HepG2 (cell line): ENCODE measurements around the gene CAMKMT. TPM values are rescaled to one million over a fixed set of nuclear protein-coding genes. Genes with fewer than 3 reads are reported as not detected.

Experiments
- ATAC-seq: fragments of 200-7000 bp; cut with Tn5 transposase; 3 replicates; pipeline ENCODE4 v1.9.1; 2020; ENCODE audit warnings: mild to moderate bottlenecking, moderate library complexity
- BruUV-seq: library from RNA; stranded (reverse); fragments of 400-500 nt; replicated peaks from 2 replicates; lab custom pipeline; 2021; lab: Mats Ljungman, UMichigan
- CTCF ChIA-PET: fragments of 300-600 bp; formaldehyde crosslinking; extraction: SDS; loops from one replicate; lab custom pipeline; 2021; ENCODE audit warnings: low total read pairs, inconsistent platforms, low intra/inter-chr PET ratio; lab: Yijun Ruan, JAX
- POLR2A ChIA-PET: fragments of 350-600 bp; sonication (Branson Sonifier 250); formaldehyde crosslinking; loops from one replicate; lab custom pipeline; 2020; ENCODE audit warnings: antibody characterized with exemption, inconsistent platforms; lab: Yijun Ruan, JAX
- DNase-seq: peaks from one replicate; pipeline ENCODE4 v3.0.0-alpha.2; 2015; ENCODE audit warnings: low spot score
- FAIRE-seq: peaks from 3 replicates; lab custom pipeline; 2011; peaks lifted over from hg19 to GRCh38; lab: Jason Lieb, UNC
- H2AFZ ChIP-seq: one replicate; pipeline ENCODE4 v1.6.1; 2011; ENCODE audit warnings: low read length, inconsistent platforms
- H3K27ac ChIP-seq: fragments of 300-600 bp; 3 replicates; pipeline ENCODE4 v1.8.0; 2011; ENCODE audit warnings: mixed run types, mild to moderate bottlenecking, mixed read lengths, low read length, inconsistent platforms; ENCODE audit not compliant: insufficient read depth; ENCODE audit errors: extremely low read length
- H3K27me3 ChIP-seq, 2 experiments: fragments of 200-600 bp in 1 of 2; 2 replicates in 1 of 2; 3 replicates in 1 of 2; pipeline versions ENCODE4 v1.6.0 to v1.8.0; 2011; ENCODE audit warnings: low read length in 2 of 2, mild to moderate bottlenecking in 2 of 2, moderate library complexity in 2 of 2, inconsistent platforms in 1 of 2; ENCODE audit not compliant: insufficient read depth in 2 of 2, control insufficient read depth in 1 of 2
- H3K36me3 ChIP-seq, 2 experiments: fragments of 200-600 bp in 1 of 2; replicated peaks in 1 of 2; 2 replicates in 1 of 2; 3 replicates in 1 of 2; pipeline versions ENCODE4 v1.5.1 to v1.8.0; 2011; ENCODE audit warnings: low read length in 2 of 2, inconsistent platforms in 1 of 2; ENCODE audit not compliant: insufficient read depth in 2 of 2, control insufficient read depth in 1 of 2
- H3K4me1 ChIP-seq: 2 replicates; pipeline ENCODE4 v1.5.1; 2012; ENCODE audit warnings: low read length, inconsistent platforms; ENCODE audit not compliant: insufficient read depth
- H3K4me2 ChIP-seq: 2 replicates; pipeline ENCODE4 v1.6.0; 2011; ENCODE audit warnings: low read depth, low read length, inconsistent platforms
- H3K4me3 ChIP-seq, 3 experiments: fragments of 200-600 bp in 1 of 3; sonication (generic), shearing (Covaris generic) in 1 of 3; replicated peaks in 1 of 3; 2 replicates each; pipeline ENCODE4 v1.5.1; 2011 to 2016; ENCODE audit warnings: low read length in 3 of 3, inconsistent platforms in 2 of 3, low read depth in 2 of 3, mild to moderate bottlenecking in 2 of 3, control low read depth in 1 of 3, mixed read lengths in 1 of 3; ENCODE audit not compliant: insufficient read depth in 1 of 3
- H3K79me2 ChIP-seq: one replicate; pipeline ENCODE4 v1.6.1; 2011; ENCODE audit warnings: low read length, inconsistent platforms; ENCODE audit not compliant: insufficient read depth
- H3K9ac ChIP-seq: 2 replicates; pipeline ENCODE4 v1.6.0; 2011; ENCODE audit warnings: mild to moderate bottlenecking, low read depth, low read length, inconsistent platforms; ENCODE audit not compliant: insufficient read depth
- H3K9me3 ChIP-seq: 2 replicates; pipeline ENCODE4 v1.5.1; 2012; ENCODE audit warnings: mild to moderate bottlenecking, low read length
- H4K20me1 ChIP-seq: 2 replicates; pipeline ENCODE4 v1.6.0; 2011; ENCODE audit warnings: inconsistent platforms, mild to moderate bottlenecking, low read length, moderate library complexity; ENCODE audit not compliant: insufficient read depth
- CCAR2 ChIP-seq: fragments of 200-400 bp; formaldehyde crosslinking; optimal IDR thresholded peaks from 2 replicates; pipeline ENCODE3; 2018; ENCODE audit warnings: low read depth, mild to moderate bottlenecking, low read length, moderate library complexity
- CREB1 ChIP-seq, 2 experiments: fragments of 450-650 bp in 1 of 2; IDR thresholded peaks; 2 replicates each; pipeline ENCODE4 v1.6.1; 2016 to 2017; ENCODE audit warnings: control low read depth in 1 of 2, mild to moderate bottlenecking in 1 of 2, missing compliant biosample characterization in 1 of 2, missing genetic modification characterization in 1 of 2
- ESRRA ChIP-seq: sonication (generic); formaldehyde crosslinking; IDR thresholded peaks from 2 replicates; pipeline ENCODE4 v1.5.1; 2020; ENCODE audit warnings: mild to moderate bottlenecking, low read depth, missing genetic modification reagents
- HMG20B ChIP-seq: conservative IDR thresholded peaks from 2 replicates; pipeline ENCODE4 v1.6.1; 2016; ENCODE audit warnings: missing genetic modification reagents, missing compliant biosample characterization
- KDM2A ChIP-seq: sonication (generic); formaldehyde crosslinking; IDR thresholded peaks from 2 replicates; pipeline ENCODE4 v1.4.0; 2020; ENCODE audit warnings: low read depth, missing genetic modification reagents, borderline replicate concordance
- MAFK ChIP-seq, 2 experiments: IDR thresholded peaks in 1 of 2; conservative IDR thresholded peaks in 1 of 2; 2 replicates each; pipeline ENCODE4 v1.6.1; 2011; ENCODE audit warnings: improper control_type of control experiment in 2 of 2, low read length in 2 of 2
- MBD4 ChIP-seq: IDR thresholded peaks from 2 replicates; pipeline ENCODE4 v1.6.1; 2012; ENCODE audit warnings: low read length, inconsistent platforms, borderline replicate concordance
- MBNL3 ChIP-seq: fragments of 250-450 bp; sonication (Bioruptor Pico); conservative IDR thresholded peaks from 2 replicates; pipeline ENCODE4 v1.8.0; 2022; ENCODE audit warnings: mild to moderate bottlenecking, inconsistent platforms
- MIER2 ChIP-seq: IDR thresholded peaks from 2 replicates; pipeline ENCODE4 v1.6.1; 2016; ENCODE audit warnings: missing biosample characterization, missing genetic modification reagents
- MLLT10 ChIP-seq: sonication (generic); formaldehyde crosslinking; IDR thresholded peaks from 2 replicates; pipeline ENCODE4 v1.4.0; 2020; ENCODE audit warnings: missing genetic modification reagents
- MYPOP ChIP-seq: sonication (generic); formaldehyde crosslinking; IDR thresholded peaks from 2 replicates; pipeline ENCODE4 v1.8.1; 2023; ENCODE audit warnings: mild to moderate bottlenecking, moderate library complexity, missing genetic modification reagents
- REPIN1 ChIP-seq: sonication (generic); formaldehyde crosslinking; IDR thresholded peaks from 2 replicates; pipeline ENCODE4 v1.8.0; 2022; ENCODE audit warnings: missing genetic modification reagents, low read depth, mild to moderate bottlenecking, borderline replicate concordance
- SP4 ChIP-seq: sonication (generic); formaldehyde crosslinking; IDR thresholded peaks from 2 replicates; pipeline ENCODE4 v1.8.1; 2023; ENCODE audit warnings: mild to moderate bottlenecking, missing genetic modification reagents
- ZBTB2 ChIP-seq: sonication (generic); formaldehyde crosslinking; IDR thresholded peaks from 2 replicates; pipeline ENCODE4 v1.8.0; 2022; ENCODE audit warnings: low read depth, missing genetic modification reagents
- ZIK1 ChIP-seq: sonication (generic); formaldehyde crosslinking; IDR thresholded peaks from 2 replicates; pipeline ENCODE4 v1.5.0; 2020; ENCODE audit warnings: mild to moderate bottlenecking, low read depth, missing genetic modification reagents, borderline replicate concordance
- ZKSCAN5 ChIP-seq: sonication (generic); formaldehyde crosslinking; IDR thresholded peaks from 2 replicates; pipeline ENCODE4 v1.5.1; 2020; ENCODE audit warnings: mild to moderate bottlenecking, missing genetic modification reagents
- ZNF160 ChIP-seq: sonication (generic); formaldehyde crosslinking; IDR thresholded peaks from 2 replicates; pipeline ENCODE4 v1.8.0; 2022; ENCODE audit warnings: mild to moderate bottlenecking, inconsistent platforms, missing genetic modification reagents
- WGBS: methylation state at CpG from one replicate; pipeline ENCODE4 v1.1.6; 2017; ENCODE audit warnings: low lambda C conversion rate; 5-methylcytosine and 5-hydroxymethylcytosine counted together
- in situ Hi-C: cut with HindIII; loops from 2 replicates; pipeline ENCODE4 v1.10.0; 2017; ENCODE audit warnings: low pct_unique_long_range_greater_than_20kb; ENCODE audit not compliant: extremely low pct_ligation_motif_present
- intact Hi-C: fragments of 100-400 bp; cut with micrococcal nuclease; formaldehyde crosslinking; loops from one replicate; pipeline ENCODE4 v1.10.0; 2022; ENCODE audit not compliant: unreplicated experiment
- polyA plus RNA-seq, 8 experiments: library from polyadenylated mRNA; depleted of rRNA in 3 of 8; stranded (reverse) in 7 of 8; unstranded in 1 of 8; fragments of >200 nt; fragmentation: Illumina TruSeq in 4 of 8; extraction: Trizol in 4 of 8; gene quantifications; 2 replicates each; pipeline versions ENCODE4 v1.2.1 to v1.2.3, GENCODE V29; 2011 to 2016; ENCODE audit warnings: low read depth in 4 of 8, missing spikeins in 1 of 8, mixed read lengths in 1 of 8; ENCODE audit not compliant: insufficient read depth in 1 of 8
- total RNA-seq, 5 experiments: library from RNA; depleted of rRNA; stranded (reverse); fragments of >200 nt; fragmentation: Illumina TruSeq; extraction: Trizol; gene quantifications; 2 replicates each; pipeline ENCODE4 v1.2.3, GENCODE V29; 2016; ENCODE audit warnings: low read depth in 1 of 5

CAMKMT gene
- total and polyA plus RNA-seq, 2 of the 13 experiments (the other 11 are each of a cell fraction or from before 2014, with no cell fraction given): 6.9 to 20.8 TPM

- TF ChIP-seq CREB1 (IDR thresholded peaks at IDR 0.05) (no peak), CREB1 (CRISPR knock-in tag; IDR thresholded peaks at IDR 0.05) (no peak), ZKSCAN5 (CRISPR knock-in tag) (no peak), HMG20B (no peak), CCAR2 (no peak), MBNL3 (CRISPR knock-in tag) (no peak), MLLT10 (CRISPR knock-in tag) (no peak), ZIK1 (CRISPR knock-in tag) (no peak)
Measured at GRCh38 chr2:44671276-44671675, 309.5 kb downstream of the CAMKMT start (continued).

- no peak for FAIRE-seq
- in situ Hi-C loops: no loop called here
Measured at GRCh38 chr2:44671916-44672315, 310.2 kb downstream of the CAMKMT start.

GRCh38 chr2:44672431-44672830, 310.7 kb downstream of the CAMKMT start:
- Histone ChIP-seq H3K36me3 (no peaks in the 10 kb centered on the region), H3K4me3 (no peak overlapping the region), H4K20me1 (no peaks in the 10 kb centered on the region), H3K27ac (no peak overlapping the region), H3K27me3 (no peaks in the 10 kb centered on the region), H2AFZ (no peak overlapping the region), H3K9me3 (no peaks in the 10 kb centered on the region), H3K4me1 (no peaks in the 10 kb centered on the region), H3K9ac (no peak overlapping the region), H3K79me2 (no peaks in the 10 kb centered on the region), H3K4me2 (no peak overlapping the region)
- ChIA-PET POLR2A (no interaction called here), CTCF (no interaction called here)
- BruUV-seq: no TSS peak
- intact Hi-C loops: no loop called here
- DNase-seq: no peak
- in situ Hi-C loops: no loop called here
- no peak for FAIRE-seq
- ATAC-seq: no peak
- WGBS: 43% methylated on average over 1 of the region's 1 CpG
- TF ChIP-seq KDM2A (CRISPR knock-in tag) (no peak), ZBTB2 (CRISPR knock-in tag) (no peak), MAFK (conservative IDR thresholded peaks at IDR 0.05 in 1 of 2, IDR thresholded peaks at IDR 0.05 in 1 of 2; ENCODE audit: low read length in 2 of 2) (no peak), MYPOP (CRISPR knock-in tag) (no peak), SP4 (no peak), MBD4 (no peak), ZNF160 (CRISPR knock-in tag) (no peak), ESRRA (CRISPR knock-in tag) (no peak)

More at GRCh38 chr2:44671916-44672315, 310.2 kb downstream of the CAMKMT start:
- WGBS: 89% methylated on average over 5 of the region's 5 CpGs
- CTCF ChIA-PET: no interaction called here
- no peak overlapping the region for H3K9ac ChIP-seq
- no peak overlapping the region for H3K27ac ChIP-seq
- intact Hi-C loops: no loop called here
- TF ChIP-seq REPIN1 (no peak), MIER2 (CRISPR knock-in tag) (no peak)
- no peaks in the 10 kb centered on the region for H3K9me3 ChIP-seq
- no peaks in the 10 kb centered on the region for H3K4me1 ChIP-seq
- no peak for ATAC-seq
- no peaks in the 10 kb centered on the region for H3K27me3 ChIP-seq
- H4K20me1 ChIP-seq: no peaks in the 10 kb centered on the region
- no peak overlapping the region for H3K4me2 ChIP-seq
- H3K36me3 ChIP-seq: no peaks in the 10 kb centered on the region
- BruUV-seq: no TSS peak
- no peaks in the 10 kb centered on the region for H3K79me2 ChIP-seq
- no peak for DNase-seq
- H3K4me3 ChIP-seq: no peak overlapping the region
- POLR2A ChIA-PET: no interaction called here
- no peak overlapping the region for H2AFZ ChIP-seq
